Body of pancreas (tissue), 4 donors: ENCODE results near the gene KRTAP5-10.
"Not testable (repeated sequence)": the region's sequence is repeated elsewhere in the genome, so short reads cannot be mapped to it uniquely, and the experiment has no call there.

ENCODE experiments used
- POLR2A ChIP-seq, 3 donors: fragments of 450-650 bp; IDR thresholded peaks; one replicate each; pipeline ENCODE4 v1.6.1; 2016; ENCODE audit warnings: antibody characterized with exemption in 3 of 3, mild to moderate bottlenecking in 2 of 3
- TF ChIP-seq, protein P1 (sequence below), 7 experiments: fragments of 450-650 bp in 4 of 7; fragments of 200-600 bp in 3 of 7; sonication (generic) in 3 of 7; IDR thresholded peaks; one replicate each; pipeline ENCODE4 v1.5.1; 2016 to 2019; ENCODE audit warnings: antibody characterized with exemption in 7 of 7

DNA sequence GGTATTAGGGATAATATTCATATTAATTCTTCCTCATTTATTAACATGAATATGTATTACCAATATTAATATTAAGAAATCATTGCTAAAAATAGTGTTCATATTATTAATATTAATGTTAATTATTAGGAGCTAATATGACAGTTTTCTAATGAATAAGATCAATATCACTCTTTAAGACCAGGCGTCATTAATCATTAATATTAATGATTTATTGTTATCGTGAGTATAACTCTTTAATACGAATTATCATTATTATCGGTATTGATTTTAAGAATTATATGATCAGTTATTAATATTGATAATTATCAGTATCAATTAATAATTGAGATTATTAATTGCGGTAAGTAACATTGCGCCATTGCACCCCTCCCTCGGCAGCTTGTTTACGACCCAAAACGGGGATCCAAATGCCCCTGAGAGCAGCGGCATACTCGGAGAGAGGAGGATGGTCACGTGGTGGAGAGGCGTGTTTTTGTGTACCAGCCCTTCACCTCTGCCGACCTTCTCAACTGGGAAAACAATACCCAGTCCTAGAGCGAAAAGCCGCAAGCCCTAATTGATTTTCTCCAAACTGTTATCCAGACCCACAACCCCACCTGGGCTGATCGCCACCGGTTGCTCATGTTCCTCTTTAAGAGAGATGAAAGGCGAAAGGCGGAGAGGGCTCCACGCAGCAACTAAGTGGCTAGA lies 46.0 kb downstream of the KRTAP5-10 start:
- TF ChIP-seq, protein P1, sequence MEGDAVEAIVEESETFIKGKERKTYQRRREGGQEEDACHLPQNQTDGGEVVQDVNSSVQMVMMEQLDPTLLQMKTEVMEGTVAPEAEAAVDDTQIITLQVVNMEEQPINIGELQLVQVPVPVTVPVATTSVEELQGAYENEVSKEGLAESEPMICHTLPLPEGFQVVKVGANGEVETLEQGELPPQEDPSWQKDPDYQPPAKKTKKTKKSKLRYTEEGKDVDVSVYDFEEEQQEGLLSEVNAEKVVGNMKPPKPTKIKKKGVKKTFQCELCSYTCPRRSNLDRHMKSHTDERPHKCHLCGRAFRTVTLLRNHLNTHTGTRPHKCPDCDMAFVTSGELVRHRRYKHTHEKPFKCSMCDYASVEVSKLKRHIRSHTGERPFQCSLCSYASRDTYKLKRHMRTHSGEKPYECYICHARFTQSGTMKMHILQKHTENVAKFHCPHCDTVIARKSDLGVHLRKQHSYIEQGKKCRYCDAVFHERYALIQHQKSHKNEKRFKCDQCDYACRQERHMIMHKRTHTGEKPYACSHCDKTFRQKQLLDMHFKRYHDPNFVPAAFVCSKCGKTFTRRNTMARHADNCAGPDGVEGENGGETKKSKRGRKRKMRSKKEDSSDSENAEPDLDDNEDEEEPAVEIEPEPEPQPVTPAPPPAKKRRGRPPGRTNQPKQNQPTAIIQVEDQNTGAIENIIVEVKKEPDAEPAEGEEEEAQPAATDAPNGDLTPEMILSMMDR (IDR thresholded peaks at IDR 0.05): not testable (repeated sequence)
- TF ChIP-seq POLR2A (IDR thresholded peaks at IDR 0.05): not testable (repeated sequence)
